ENCODE results near the gene BUD13.
A peak's percentile ranks its signal among the peaks of the same experiment; 100 is the strongest.
"Not testable (repeated sequence)": the region's sequence is repeated elsewhere in the genome, so short reads cannot be mapped to it uniquely, and the experiment has no call there.

Gene BUD13

GRCh38 chr11:116756044-116756443 lies 16.7 kb downstream of the BUD13 start:
- DNase-seq (ENCODE audit: low read depth), result not testable (repeated sequence)

GRCh38 chr11:116750070-116750718 lies 22.6 kb downstream of the BUD13 start:
- no peak for DNase-seq (ENCODE audit: low read depth)

GRCh38 chr11:116742104-116742503 lies 30.7 kb downstream of the BUD13 start:
- DNase-seq (ENCODE audit: low read depth), result no peak

GRCh38 chr11:116740741-116741140 lies 32.0 kb downstream of the BUD13 start:
- no peak for DNase-seq (ENCODE audit: low read depth)

GRCh38 chr11:116738975-116739374 lies 33.8 kb downstream of the BUD13 start:
- DNase-seq (ENCODE audit: low read depth), result no peak

DNA sequence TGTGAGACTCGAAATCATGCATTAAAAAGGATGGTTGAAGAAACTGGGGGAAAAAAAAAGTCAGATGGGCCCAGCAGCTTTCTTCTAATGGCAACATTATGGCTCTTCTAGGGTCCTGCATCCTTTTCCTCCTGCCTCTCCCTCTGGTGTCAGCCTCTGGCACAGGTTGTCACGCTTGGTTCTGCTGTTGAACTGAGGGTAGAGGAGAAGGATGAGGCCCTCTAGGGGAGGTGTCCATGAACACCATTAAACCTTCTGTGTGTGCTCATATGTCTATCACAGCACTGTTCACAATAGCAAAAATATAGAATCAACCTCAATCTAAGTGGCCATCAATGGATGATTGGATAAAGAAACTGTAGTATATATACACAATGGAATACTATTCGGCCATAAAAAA lies 36.0 kb downstream of the BUD13 start:
- DNase-seq (ENCODE audit: low read depth), result no peak

- DNase-seq (ENCODE audit: low read depth), result no peak
Measured at GRCh38 chr11:116733969-116734508, 38.7 kb downstream of the BUD13 start.

GRCh38 chr11:116733043-116733755 lies 39.6 kb downstream of the BUD13 start:
- DNase-seq (ENCODE audit: low read depth), result no peak

- peak; percentile 33 for DNase-seq (ENCODE audit: low read depth)
Measured at GRCh38 chr11:116732271-116733042, 40.3 kb downstream of the BUD13 start.

GRCh38 chr11:116731821-116732220 lies 41.0 kb downstream of the BUD13 start:
- no peak for DNase-seq (ENCODE audit: low read depth)

DNA sequence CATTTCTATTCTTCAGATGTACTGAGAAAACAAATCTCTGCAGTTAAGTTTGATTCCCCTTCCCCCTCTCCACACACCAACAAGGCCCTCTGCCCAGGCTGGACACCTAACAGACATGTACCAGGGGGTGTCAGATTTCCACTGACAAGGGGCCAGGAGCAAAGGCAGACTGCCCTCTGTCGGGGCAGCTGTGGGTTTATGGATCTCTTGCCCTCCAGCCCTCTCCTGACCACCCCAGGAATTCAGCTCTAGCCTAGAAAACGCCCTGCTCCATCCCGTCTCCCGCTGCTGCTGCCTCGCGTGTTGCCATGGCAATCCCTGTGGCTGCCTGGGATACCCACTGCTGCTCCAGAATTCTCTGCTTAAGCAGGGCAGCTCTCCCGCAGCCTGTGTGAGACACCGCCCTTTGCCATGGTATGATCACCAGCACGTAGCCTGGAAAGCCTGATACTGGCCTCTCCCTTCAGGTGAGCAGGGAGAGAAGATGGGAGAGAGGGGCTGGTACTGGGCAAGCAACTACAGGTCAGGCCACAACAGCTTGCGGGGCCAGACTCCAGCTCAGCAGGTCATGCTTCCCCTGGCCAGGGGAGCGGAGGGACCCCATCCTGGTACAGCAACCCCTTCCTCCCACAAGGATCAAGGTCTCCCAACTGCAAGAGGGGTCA lies 41.6 kb downstream of the BUD13 start:
- no peak for DNase-seq (ENCODE audit: low read depth)

DNA sequence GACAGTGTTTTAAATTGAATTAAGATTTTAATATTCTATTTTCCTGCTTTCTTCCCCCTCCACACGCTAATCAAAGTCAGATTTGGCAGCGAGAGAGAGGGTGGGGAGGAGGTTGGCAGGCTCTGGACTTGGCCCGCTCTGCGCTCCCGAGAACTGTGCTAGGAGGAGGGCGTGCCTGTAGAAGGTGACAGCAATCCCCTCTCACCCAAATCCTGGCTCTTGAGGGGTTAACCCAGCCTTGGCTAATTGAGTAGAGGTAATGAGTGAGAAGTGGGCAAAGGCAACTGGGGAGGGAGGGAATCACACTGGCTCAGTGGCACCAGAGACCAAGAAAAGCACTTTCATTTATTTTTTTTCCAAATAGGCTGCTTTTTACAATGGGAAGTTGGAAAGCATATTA lies 42.2 kb downstream of the BUD13 start:
- no peak for DNase-seq (ENCODE audit: low read depth)

- no peak for DNase-seq (ENCODE audit: low read depth)
Measured at GRCh38 chr11:116730241-116730561, 42.6 kb downstream of the BUD13 start.

DNA sequence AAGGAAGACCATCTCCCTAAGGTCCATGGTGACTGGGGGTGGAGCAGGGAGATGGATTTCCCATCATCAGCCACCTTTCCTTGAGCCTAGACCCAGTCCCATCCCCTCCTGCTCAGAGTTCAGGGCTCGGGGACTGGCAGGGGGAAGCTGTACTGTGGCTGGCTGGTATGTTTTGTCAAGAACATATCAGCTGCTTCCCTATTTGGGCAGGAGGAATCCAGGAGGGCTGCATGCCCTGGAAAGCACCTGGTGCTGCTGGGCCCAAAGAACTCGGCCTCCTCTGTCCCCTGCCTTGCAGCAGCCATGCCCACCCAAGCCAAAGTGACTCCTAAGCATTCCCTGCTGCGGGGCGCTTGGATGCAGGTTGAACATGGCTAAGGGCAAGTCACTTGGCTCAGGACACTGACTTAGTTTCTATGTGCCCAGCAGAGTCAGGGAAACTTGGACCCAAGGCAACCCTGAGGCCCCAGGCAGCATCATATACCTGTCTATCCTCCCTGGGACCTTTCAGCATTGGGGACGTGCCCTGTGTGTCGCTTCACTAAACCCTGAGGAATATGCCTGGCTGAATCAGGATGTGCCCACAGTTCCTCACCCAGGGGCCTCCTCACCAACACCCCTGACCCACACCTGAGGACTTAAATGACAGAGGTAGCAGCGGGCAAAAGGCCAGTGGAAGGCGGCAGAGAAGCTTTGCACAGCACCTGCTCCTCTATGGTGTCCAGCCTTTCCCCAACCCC lies 43.1 kb downstream of the BUD13 start:
- no peak for DNase-seq (ENCODE audit: low read depth)

DNA sequence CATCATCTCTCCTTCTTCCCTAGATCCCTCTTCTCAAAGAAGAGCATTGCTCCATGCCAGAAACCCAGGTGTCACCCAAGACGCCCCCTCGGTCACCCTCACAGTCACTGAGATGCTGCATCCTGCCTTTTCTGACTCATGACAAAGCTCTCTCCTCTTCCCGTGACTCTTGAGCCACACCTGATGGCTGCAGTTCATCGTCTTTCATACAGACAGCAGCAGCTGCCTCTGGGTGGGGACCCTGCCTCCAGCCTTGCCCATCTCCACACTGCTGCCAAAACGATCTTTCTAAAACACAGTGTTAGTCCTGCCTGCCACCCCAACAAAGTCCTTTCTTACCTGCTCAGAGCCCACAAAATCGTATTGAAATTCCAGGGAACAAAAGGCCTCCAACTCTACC lies 44.8 kb downstream of the BUD13 start:
- DNase-seq (ENCODE audit: low read depth), result no peak

DNA sequence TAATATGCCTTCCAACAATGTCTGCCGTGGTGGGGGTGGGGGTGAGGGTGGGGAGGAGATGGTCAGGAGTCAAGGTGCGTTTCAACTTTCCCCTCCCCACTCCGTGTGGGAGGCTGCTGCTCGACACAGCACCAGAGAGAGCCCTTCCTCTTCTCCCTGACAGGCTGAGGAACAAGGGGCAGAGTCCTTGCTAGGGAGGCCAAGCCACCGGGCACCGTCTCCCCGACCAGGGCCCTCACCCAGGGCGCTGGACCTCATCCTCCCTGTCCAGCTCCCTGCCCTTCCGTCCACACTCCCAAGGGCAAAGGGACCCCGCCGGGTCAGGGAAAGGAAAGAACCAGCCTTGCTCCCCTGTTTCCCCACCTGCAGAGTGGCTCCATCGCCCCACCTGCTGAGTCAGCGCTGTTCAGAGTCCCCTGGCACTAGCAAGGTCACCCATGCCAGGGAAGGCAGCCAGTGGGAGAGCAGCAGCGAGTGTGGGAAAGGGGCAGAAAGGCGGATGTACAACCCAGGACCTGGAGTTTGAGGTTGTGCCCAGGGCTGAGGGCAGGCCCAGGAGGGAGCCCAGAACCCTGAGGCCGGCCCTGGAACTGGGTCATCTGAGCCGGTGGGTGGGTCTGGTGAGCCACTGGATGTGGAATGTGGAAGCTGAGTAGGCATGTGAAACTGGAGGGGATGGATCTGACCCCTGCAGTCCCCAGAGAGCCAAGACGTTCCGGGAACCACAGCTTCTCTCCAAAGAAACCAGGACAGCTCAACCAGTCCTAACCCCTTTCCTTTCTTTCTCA lies 47.2 kb downstream of the BUD13 start:
- no peak for DNase-seq (ENCODE audit: low read depth)

DNA sequence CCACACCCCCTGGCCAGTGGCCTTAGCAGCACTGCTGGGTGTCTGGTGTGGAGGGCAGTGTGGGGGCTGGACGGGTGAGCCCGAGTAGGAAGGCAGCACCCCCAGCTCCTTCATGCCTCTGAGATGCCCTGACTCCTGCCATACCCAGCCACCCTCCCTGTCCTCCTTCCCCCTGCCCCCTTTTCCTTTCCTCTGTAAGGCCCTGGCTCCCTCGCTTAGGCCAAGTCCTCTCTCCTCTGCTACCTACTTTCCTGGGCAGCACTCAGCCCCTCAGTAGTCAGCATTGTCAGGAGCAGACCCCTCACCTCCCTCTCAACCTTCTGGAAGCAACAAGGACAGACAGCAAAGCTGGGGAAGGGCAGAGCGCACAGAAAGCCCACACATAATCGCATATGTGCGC lies 48.0 kb downstream of the BUD13 start:
- no peak for DNase-seq (ENCODE audit: low read depth)

DNA sequence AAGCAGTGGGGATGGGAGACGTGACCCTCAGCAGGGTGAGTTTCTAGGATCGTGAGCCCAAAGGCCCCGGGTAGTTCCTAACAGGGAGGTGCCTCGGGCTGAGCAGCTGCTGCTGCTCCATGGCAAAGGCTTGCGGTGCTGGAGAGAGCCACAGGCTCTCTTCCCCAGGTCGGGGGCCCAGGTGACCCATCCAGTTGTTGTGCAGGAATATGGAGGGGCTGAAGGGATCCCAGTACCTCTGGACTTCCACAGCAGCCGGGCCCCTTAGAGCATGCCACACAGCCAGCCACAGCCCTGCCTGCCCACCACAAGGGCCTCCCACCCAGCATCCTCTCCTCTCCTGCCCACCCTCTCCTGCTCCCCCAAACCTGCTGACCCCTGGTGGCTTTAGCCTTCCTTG lies 49.3 kb downstream of the BUD13 start:
- no peak for DNase-seq (ENCODE audit: low read depth)

DNA sequence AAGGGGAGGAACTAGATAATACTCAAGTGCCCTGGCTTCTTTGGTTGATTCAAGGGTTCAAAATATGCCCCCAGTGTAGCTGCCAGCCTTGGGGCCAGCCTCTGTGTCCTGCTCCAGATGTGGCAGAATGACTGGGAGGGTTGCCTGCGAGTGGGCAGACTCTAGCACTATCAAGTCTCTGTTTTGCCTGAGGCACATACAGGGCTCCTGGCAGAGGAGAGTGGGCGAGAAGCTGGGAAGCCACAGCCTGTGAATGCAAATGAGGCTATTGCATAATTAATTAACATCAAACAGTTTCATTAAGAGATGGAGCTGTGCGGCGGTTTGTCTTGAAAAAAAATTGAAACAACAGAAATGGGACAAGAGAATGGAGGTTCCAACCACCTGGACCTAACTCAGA lies 50.8 kb downstream of the BUD13 start:
- DNase-seq (ENCODE audit: low read depth), result no peak

GRCh38 chr11:116720895-116721294 lies 51.9 kb downstream of the BUD13 start:
- no peak for DNase-seq (ENCODE audit: low read depth)

GRCh38 chr11:116718955-116719501 lies 53.8 kb downstream of the BUD13 start:
- no peak for DNase-seq (ENCODE audit: low read depth)

All from activated gamma-delta T cell treated with anti-CD3 and anti-CD28 coated beads, Interleukin-2, amount 50 U/mL, for 16 hours (primary cell).